ENCODE results near the gene SUSD6. TPM values are rescaled to one million over a fixed set of nuclear protein-coding genes. Genes with fewer than 3 reads are reported as not detected.

The SUSD6 gene
- total RNA-seq, 1 experiment from 2014 or later = 3.7 TPM

- no peak overlapping the region for H2AFZ ChIP-seq (ENCODE audit: low read length)
- H3K4me2 ChIP-seq (ENCODE audit: insufficient read depth, insufficient read length, low read length) = no peak overlapping the region
- H3K27ac Mint-ChIP-seq = peak overlapping the region in 1 of 3 experiments; percentile 49; a peak in 1 of 7 replicates
- no peak overlapping the region for H3K9ac ChIP-seq (ENCODE audit: extremely low read depth, insufficient read length, low read length)
- H3K23ac ChIP-seq (ENCODE audit: insufficient read length, low read depth, low read length) = no peak overlapping the region
- no peak overlapping the region for H2BK5ac ChIP-seq (ENCODE audit: insufficient read length, low read length)
- H2BK120ac ChIP-seq (ENCODE audit: low read depth, low read length, poor library complexity, severe bottlenecking) = no peak overlapping the region
- H3K18ac ChIP-seq (ENCODE audit: insufficient read length, low read depth, low read length) = no peak overlapping the region
- no peaks in the 10 kb centered on the region for H3K27me3 Mint-ChIP-seq (ENCODE audit: low read depth)
- no peaks in the 10 kb centered on the region for H3K79me2 ChIP-seq (ENCODE audit: insufficient read depth, low read length)
- TF ChIP-seq CTCF (conservative IDR thresholded peaks at IDR 0.05) = no peak
- H3K56ac ChIP-seq (ENCODE audit: insufficient read length, low read depth, low read length) = no peak overlapping the region
- no peak overlapping the region for H4K5ac ChIP-seq (ENCODE audit: insufficient read length, low read depth, low read length)
- H3K27me3 ChIP-seq (ENCODE audit: insufficient read depth, low read length) = no peaks in the 10 kb centered on the region
- no peak overlapping the region for H2BK15ac ChIP-seq (ENCODE audit: low read depth, low read length)
- H3K23me2 ChIP-seq (ENCODE audit: insufficient read length, low read depth, low read length, poor library complexity, severe bottlenecking) = no peaks in the 10 kb centered on the region
- H3K4ac ChIP-seq (ENCODE audit: low read depth, low read length) = no peak overlapping the region
- H3K4me1 Mint-ChIP-seq = peaks cover 34 to 44% of the 10 kb centered on the region in 2 experiments
- no peak overlapping the region for H3K27ac ChIP-seq (ENCODE audit: insufficient read length, low read depth, low read length)
- H4K20me1 ChIP-seq (ENCODE audit: control insufficient read depth, insufficient read depth, insufficient read length) = no peaks in the 10 kb centered on the region
- H4K91ac ChIP-seq (ENCODE audit: insufficient read length, low read depth, low read length) = no peak overlapping the region
- no peak overlapping the region for H4K8ac ChIP-seq (replicated peaks; ENCODE audit: insufficient read length, low read depth, low read length)
- no peak overlapping the region for H2AK5ac ChIP-seq (ENCODE audit: insufficient read length, low read length)
- H3K9me3 Mint-ChIP-seq = no peaks in the 10 kb centered on the region
- H3K36me3 Mint-ChIP-seq (ENCODE audit: insufficient read depth in 1 of 3, low read depth in 3 of 3) = no peaks in the 10 kb centered on the region
- no peak overlapping the region for H3T11ph ChIP-seq (ENCODE audit: low read length)
- no peaks in the 10 kb centered on the region for H3K9me3 ChIP-seq (ENCODE audit: control insufficient read depth, low read depth, low read length)
- no peak overlapping the region for H3K4me3 Mint-ChIP-seq
- H3K79me1 ChIP-seq (ENCODE audit: insufficient read depth, low read depth, low read length, poor library complexity, severe bottlenecking) = no peaks in the 10 kb centered on the region
- no peak for DNase-seq
- no peaks in the 10 kb centered on the region; the same call in 1 of the 2 replicates for H3K4me1 ChIP-seq (ENCODE audit: insufficient read depth, low read length)
- WGBS (ENCODE audit: extremely low coverage, insufficient read length, low lambda C conversion rate) = no CpG with 5 or more reads among the region's 3 CpGs
- H3K14ac ChIP-seq (ENCODE audit: insufficient read depth, low read length) = peak overlapping the region; percentile 32; the same call in 1 of the 2 replicates
- H2BK20ac ChIP-seq (ENCODE audit: low read depth, low read length, poor library complexity, severe bottlenecking) = no peak overlapping the region
- no peak overlapping the region for H2BK12ac ChIP-seq (ENCODE audit: insufficient read length, low read depth, low read length)
These were observed 39.6 kb downstream of the SUSD6 start for GRCh38 chr14:69650948-69651369.
